GM21737 (cell line): ENCODE measurements around the gene TMEM176B.
"Not testable (repeated sequence)": the region's sequence is repeated elsewhere in the genome, so short reads cannot be mapped to it uniquely, and the experiment has no call there.

Source experiments
- ATAC-seq: cut with Tn5 transposase; IDR thresholded peaks from one replicate; pipeline ENCODE4 v1.9.1; 2021; ENCODE audit warnings: mild to moderate bottlenecking, moderate library complexity; ENCODE audit not compliant: unreplicated experiment

The TMEM176B gene

GRCh38 chr7:150823484-150824126 is 23.4 kb upstream of the TMEM176B start:
- ATAC-seq: no peak

- no peak for ATAC-seq
These were observed 22.9 kb upstream of the TMEM176B start for GRCh38 chr7:150823043-150823442.

- no peak for ATAC-seq
These were observed 20.5 kb upstream of the TMEM176B start for GRCh38 chr7:150820578-150821198.

GRCh38 chr7:150820148-150820547 is 20.0 kb upstream of the TMEM176B start:
- no peak for ATAC-seq

GRCh38 chr7:150818971-150819370 is 18.8 kb upstream of the TMEM176B start:
- ATAC-seq: no peak

- ATAC-seq: no peak
These were observed 14.3 kb upstream of the TMEM176B start for GRCh38 chr7:150814328-150815001.

- not testable (repeated sequence) for ATAC-seq
These were observed 7.7 kb upstream of the TMEM176B start for GRCh38 chr7:150807616-150808438.

GRCh38 chr7:150806863-150807262 is 6.7 kb upstream of the TMEM176B start:
- no peak for ATAC-seq

- no peak for ATAC-seq
These were observed 6.3 kb upstream of the TMEM176B start for GRCh38 chr7:150806454-150806853.

- ATAC-seq: no peak
These were observed 5.7 kb upstream of the TMEM176B start for GRCh38 chr7:150805864-150806263.

- no peak for ATAC-seq
These were observed 4.6 kb upstream of the TMEM176B start for GRCh38 chr7:150804802-150805201.

GRCh38 chr7:150803161-150803860 is 3.1 kb upstream of the TMEM176B start:
- no peak for ATAC-seq

GRCh38 chr7:150801946-150802771 is 2.0 kb upstream of the TMEM176B start:
- no peak for ATAC-seq

- ATAC-seq: no peak
These were observed 1.2 kb upstream of the TMEM176B start for GRCh38 chr7:150801242-150801945.

- no peak for ATAC-seq
These were observed 547 bp upstream of the TMEM176B start, which contains the start of gene TMEM176A for GRCh38 chr7:150800581-150801241. TMEM176A (plus strand) TSS chr7:150800769; CDS start chr7:150801551, 782 bp downstream.

- ATAC-seq: no peak
These were observed 1.0 kb downstream of the TMEM176B start for GRCh38 chr7:150799156-150799555.

- ATAC-seq: no peak
These were observed 2.5 kb downstream of the TMEM176B start for GRCh38 chr7:150797661-150798060.

GRCh38 chr7:150793569-150794238 is 6.5 kb downstream of the TMEM176B start:
- ATAC-seq: no peak
